ENCODE results near the gene KCTD16.

DNA sequence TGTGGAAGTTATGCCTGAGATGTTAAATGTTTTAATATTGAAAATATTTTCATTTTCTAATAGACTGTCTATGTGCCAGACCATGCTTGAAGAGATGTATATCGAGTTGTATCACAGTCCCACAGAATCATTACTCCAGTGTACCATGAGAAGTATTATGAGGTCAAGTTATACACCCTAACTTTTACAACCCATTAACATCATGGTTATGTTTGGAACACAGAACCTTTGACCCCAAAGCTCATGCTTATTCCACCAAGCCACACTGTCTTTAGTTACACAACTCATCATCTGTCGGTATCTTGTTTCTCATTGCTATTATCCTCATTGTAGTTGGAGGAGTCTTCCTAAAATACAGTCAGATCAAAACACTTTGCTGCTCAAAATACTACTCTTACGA is 248.0 kb downstream of the KCTD16 start:
- TF ChIP-seq CTCF (IDR thresholded peaks at IDR 0.05) (no peak), POLR2A (IDR thresholded peaks at IDR 0.05) (no peak), POLR2AphosphoS5 (IDR thresholded peaks at IDR 0.05) (no peak)

Measured in prostate gland (tissue), 2 donors.